ENCODE measurements around the gene IFNG.

IFNG gene

DNA sequence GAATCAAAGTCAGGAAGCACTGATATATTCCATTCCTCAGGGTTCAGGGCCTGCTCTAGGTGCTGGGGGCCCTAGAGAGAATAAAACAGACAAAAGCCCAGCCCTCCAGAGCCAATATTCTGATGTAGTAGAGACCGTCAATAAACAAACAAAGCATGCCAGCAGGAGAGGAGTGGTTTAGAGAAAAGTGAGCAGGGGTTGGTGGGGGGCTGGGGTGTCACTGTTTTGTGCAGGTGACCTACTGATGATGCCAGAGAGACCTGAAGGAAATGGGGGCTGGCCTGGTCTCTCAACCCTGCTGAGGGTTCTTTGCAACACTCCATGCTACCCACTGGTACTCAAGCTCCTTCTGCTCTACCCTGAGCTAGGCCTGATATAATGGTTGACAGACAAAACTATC lies 39.6 kb upstream of the IFNG start:
- H3K27me3 Mint-ChIP-seq (ENCODE audit: low read depth, poor library complexity) = no peaks in the 10 kb centered on the region
- TF ChIP-seq, protein P1, sequence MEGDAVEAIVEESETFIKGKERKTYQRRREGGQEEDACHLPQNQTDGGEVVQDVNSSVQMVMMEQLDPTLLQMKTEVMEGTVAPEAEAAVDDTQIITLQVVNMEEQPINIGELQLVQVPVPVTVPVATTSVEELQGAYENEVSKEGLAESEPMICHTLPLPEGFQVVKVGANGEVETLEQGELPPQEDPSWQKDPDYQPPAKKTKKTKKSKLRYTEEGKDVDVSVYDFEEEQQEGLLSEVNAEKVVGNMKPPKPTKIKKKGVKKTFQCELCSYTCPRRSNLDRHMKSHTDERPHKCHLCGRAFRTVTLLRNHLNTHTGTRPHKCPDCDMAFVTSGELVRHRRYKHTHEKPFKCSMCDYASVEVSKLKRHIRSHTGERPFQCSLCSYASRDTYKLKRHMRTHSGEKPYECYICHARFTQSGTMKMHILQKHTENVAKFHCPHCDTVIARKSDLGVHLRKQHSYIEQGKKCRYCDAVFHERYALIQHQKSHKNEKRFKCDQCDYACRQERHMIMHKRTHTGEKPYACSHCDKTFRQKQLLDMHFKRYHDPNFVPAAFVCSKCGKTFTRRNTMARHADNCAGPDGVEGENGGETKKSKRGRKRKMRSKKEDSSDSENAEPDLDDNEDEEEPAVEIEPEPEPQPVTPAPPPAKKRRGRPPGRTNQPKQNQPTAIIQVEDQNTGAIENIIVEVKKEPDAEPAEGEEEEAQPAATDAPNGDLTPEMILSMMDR (IDR thresholded peaks at IDR 0.05) = no peak
- H3K27ac Mint-ChIP-seq = no peak overlapping the region
- H3K4me3 Mint-ChIP-seq = no peak overlapping the region
- H3K9me3 Mint-ChIP-seq = no peaks in the 10 kb centered on the region
- H3K36me3 Mint-ChIP-seq (ENCODE audit: low read depth) = no peaks in the 10 kb centered on the region
- H3K4me1 Mint-ChIP-seq = peaks cover 16% of the 10 kb centered on the region
- no peak for DNase-seq

DNA sequence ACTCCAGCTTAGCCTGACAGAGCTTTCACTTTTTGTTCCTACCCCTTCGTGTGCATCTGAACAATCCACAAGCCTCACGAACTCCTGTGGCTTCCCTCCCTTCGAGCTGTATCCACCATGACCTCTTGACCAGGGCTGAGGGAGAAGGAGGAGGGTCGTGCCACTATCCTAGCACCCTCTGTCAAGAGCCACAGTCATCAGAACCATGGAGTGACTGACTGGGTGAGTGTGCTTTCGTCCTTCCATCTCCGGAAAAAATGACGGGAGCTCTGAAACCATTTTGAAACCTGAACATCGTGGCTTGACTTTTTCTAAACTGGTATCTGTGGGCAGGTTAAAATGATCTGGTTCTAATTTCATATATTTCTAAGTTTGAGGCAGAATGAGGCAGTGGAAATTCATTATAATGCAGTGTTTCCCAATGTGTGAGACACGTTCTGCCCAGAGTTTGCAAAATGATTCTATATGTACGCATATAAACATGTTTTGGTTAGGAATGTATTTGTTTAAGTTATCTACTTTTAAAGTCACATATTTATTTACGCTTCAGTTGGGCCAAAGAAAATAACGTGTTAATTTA lies 39.1 kb upstream of the IFNG start:
- Mint-ChIP-seq H3K4me3 (no peak overlapping the region), H3K36me3 (ENCODE audit: low read depth) (no peaks in the 10 kb centered on the region), H3K9me3 (no peaks in the 10 kb centered on the region), H3K27me3 (ENCODE audit: low read depth, poor library complexity) (no peaks in the 10 kb centered on the region), H3K27ac (no peak overlapping the region), H3K4me1 (peaks cover 16% of the 10 kb centered on the region)
- DNase-seq = no peak
- TF ChIP-seq, protein P1 (IDR thresholded peaks at IDR 0.05) = no peak

DNA sequence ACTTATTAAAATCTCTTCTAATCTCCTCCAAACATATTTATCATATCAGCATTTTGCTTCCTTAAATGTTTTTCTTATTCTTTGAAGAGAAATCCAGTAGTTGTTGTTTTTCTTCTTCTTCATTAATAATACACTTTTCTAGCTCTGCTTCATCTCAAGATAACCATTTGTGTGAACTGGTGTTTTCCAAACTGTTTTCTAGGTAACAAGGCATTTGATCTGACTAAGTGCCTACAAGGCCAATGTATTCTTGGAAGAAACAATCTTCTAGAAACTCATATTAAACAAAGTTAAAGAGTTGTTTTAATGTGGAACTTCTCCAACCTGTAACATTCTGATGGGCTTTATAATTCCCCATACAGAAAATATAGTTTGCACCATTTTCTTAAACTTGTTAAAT lies 30.8 kb upstream of the IFNG start:
- Mint-ChIP-seq H3K4me1 (no peaks in the 10 kb centered on the region), H3K9me3 (no peaks in the 10 kb centered on the region), H3K27ac (no peak overlapping the region), H3K36me3 (ENCODE audit: low read depth) (no peaks in the 10 kb centered on the region), H3K27me3 (ENCODE audit: low read depth, poor library complexity) (peaks cover 2% of the 10 kb centered on the region), H3K4me3 (no peak overlapping the region)
- DNase-seq = no peak
- TF ChIP-seq, protein P1 (IDR thresholded peaks at IDR 0.05) = no peak

DNA sequence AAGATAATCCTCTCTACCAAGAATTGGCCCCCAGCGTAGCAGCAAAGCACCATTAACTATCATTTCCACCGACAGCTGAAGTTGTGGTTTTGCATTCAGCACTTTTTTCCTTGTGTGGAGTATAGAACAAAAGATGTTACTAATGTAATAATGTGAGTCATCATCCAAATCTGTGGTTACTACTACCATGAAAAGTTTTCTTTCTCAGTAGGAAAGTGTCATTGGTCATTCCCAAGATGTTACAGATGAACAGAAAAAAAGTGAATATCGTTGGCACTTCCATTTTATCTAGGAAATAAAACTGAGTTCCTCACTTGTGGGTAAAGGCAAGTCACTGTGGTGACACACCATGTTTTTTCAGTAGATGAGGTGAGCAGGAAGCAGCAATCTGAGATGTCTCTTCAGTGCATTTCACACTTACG lies 30.3 kb upstream of the IFNG start:
- Mint-ChIP-seq H3K27ac (no peak overlapping the region), H3K4me3 (no peak overlapping the region), H3K4me1 (no peaks in the 10 kb centered on the region), H3K9me3 (no peaks in the 10 kb centered on the region), H3K36me3 (ENCODE audit: low read depth) (no peaks in the 10 kb centered on the region), H3K27me3 (ENCODE audit: low read depth, poor library complexity) (peaks cover 2% of the 10 kb centered on the region)
- no peak for DNase-seq
- TF ChIP-seq, protein P1 (IDR thresholded peaks at IDR 0.05) = no peak

DNA sequence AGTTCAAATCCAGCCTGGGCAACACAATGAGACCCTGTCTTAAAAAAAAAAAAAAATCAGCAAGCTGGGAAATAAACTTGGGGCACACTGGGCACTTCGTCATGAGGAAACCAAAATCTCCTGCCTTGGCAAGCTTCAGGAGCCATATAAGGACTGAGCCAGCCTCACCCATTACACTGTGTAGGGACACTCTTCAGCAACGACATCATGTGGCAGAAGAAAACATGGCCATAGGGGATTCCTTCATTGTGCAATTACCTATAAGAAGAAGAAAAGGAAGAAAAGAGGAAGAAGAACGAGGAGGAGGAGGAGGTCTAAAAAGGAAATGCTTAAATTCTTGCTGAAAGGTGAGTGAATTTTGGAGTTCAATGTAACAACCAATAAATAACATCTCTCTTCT lies 26.1 kb upstream of the IFNG start:
- no peak for DNase-seq
- Mint-ChIP-seq H3K4me1 (no peaks in the 10 kb centered on the region), H3K9me3 (no peaks in the 10 kb centered on the region), H3K4me3 (no peak overlapping the region), H3K27ac (no peak overlapping the region), H3K27me3 (ENCODE audit: low read depth, poor library complexity) (peaks cover 6% of the 10 kb centered on the region), H3K36me3 (ENCODE audit: low read depth) (no peaks in the 10 kb centered on the region)
- TF ChIP-seq, protein P1 (IDR thresholded peaks at IDR 0.05) = no peak
